KBM-7 (cell line): ENCODE data around the gene SLC27A1.
"Not testable (repeated sequence)": the region's sequence is repeated elsewhere in the genome, so short reads cannot be mapped to it uniquely, and the experiment has no call there.

Source experiments
- DNase-seq: peaks from one replicate; pipeline ENCODE4 v3.0.0-alpha.2; 2015
- in situ Hi-C: fragments of 300-500 bp; cut with MboI; formaldehyde crosslinking; loops from 2 replicates; pipeline ENCODE4 v1.14.3; 2020; ENCODE audit warnings: low sequenced_read_pairs, low pct_unique_long_range_greater_than_20kb, mixed read lengths

Gene SLC27A1

GRCh38 chr19:17482877-17483604 is 12.7 kb downstream of the SLC27A1 start:
- DNase-seq: no peak
- in situ Hi-C loops: no loop called here

- in situ Hi-C loops: no loop called here
Measured at GRCh38 chr19:17483605-17484002, 13.3 kb downstream of the SLC27A1 start.

GRCh38 chr19:17484520-17485185 is 14.3 kb downstream of the SLC27A1 start:
- no peak for DNase-seq
- in situ Hi-C loops: no loop called here

More at GRCh38 chr19:17483605-17484002, 13.3 kb downstream of the SLC27A1 start:
- no peak for DNase-seq

DNA sequence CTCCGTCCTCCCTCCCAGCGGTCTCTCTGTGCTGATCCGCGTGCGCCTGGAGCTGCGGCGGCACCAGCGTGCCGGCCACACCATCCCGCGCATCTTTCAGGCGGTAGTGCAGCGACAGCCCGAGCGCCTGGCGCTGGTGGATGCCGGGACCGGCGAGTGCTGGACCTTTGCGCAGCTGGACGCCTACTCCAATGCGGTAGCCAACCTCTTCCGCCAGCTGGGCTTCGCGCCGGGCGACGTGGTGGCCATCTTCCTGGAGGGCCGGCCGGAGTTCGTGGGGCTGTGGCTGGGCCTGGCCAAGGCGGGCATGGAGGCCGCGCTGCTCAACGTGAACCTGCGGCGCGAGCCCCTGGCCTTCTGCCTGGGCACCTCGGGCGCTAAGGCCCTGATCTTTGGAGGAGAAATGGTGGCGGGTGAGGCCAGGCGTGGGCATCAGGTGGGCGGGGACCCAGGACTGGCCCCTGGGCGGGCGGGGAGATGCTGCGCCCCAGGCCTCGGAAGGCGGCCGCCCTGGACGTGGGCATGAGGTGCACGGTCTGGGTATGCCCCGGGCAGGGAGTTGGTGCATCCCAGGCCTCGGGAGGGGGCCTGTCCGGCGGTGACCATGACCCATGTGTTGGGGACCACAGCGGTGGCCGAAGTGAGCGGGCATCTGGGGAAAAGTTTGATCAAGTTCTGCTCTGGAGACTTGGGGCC is 16.4 kb downstream of the SLC27A1 start:
- in situ Hi-C loops: no loop called here
- DNase-seq: no peak

- no peak for DNase-seq
- in situ Hi-C loops: no loop called here
Measured at GRCh38 chr19:17487284-17488121, 17.2 kb downstream of the SLC27A1 start.

DNA sequence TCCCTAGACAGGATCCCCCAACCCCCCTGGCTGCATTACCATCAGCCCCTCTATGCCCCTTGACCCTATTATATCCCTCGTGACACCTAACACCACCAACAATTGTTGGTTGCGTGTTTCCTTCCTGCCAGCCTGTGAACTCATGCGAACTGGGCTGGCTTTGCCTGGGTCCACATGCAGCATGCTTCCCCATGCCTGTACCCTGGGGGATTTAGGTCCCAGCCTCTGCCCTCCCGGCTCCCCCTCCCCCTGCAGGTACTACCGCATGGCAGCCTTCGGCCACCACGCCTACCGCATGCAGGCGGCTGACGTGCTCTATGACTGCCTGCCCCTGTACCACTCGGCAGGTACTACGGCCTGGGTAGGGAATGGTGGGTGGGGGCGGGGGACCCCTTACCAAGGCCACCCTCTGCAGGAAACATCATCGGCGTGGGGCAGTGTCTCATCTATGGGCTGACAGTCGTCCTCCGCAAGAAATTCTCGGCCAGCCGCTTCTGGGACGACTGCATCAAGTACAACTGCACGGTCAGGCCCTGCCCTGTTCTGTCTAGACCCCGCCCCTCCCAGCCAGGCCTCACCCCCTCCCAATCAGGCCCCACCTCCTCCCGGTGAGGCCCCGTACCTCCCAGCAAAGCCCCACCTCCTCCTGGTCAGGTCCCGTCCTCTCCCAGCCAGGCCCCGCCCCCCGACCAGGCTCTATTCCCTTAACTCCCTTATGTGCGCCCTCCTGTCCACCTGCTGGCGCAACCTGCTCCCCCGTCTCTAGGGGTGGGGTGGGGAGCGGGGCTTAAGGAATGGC is 18.5 kb downstream of the SLC27A1 start:
- DNase-seq: peak; percentile 87
- in situ Hi-C loops: no loop called here

- DNase-seq: no peak
- in situ Hi-C loops: no loop called here
Measured at GRCh38 chr19:17489392-17490030, 19.2 kb downstream of the SLC27A1 start.

- in situ Hi-C loops: no loop called here
- no peak for DNase-seq
Measured at GRCh38 chr19:17490411-17490810, 20.1 kb downstream of the SLC27A1 start.

DNA sequence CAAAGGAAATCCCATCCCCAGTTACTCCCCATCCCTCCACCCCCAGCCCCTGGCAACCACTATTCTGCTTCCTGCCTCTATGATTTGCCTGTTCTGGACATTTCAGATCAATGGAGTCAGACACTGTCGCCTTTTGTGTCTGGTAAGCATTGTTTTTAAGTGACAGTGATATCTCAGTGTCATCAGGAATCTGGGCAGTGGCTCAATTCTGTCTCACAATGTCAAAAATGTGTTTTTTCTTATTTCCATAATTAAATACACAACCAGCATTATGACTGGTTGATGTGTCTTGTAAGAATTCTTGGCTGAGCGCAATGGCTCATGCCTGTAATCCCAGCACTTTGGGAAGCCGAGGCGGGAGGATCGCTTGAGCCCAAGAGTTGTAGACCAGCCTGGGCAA is 21.0 kb downstream of the SLC27A1 start:
- no peak for DNase-seq
- in situ Hi-C loops: no loop called here

DNA sequence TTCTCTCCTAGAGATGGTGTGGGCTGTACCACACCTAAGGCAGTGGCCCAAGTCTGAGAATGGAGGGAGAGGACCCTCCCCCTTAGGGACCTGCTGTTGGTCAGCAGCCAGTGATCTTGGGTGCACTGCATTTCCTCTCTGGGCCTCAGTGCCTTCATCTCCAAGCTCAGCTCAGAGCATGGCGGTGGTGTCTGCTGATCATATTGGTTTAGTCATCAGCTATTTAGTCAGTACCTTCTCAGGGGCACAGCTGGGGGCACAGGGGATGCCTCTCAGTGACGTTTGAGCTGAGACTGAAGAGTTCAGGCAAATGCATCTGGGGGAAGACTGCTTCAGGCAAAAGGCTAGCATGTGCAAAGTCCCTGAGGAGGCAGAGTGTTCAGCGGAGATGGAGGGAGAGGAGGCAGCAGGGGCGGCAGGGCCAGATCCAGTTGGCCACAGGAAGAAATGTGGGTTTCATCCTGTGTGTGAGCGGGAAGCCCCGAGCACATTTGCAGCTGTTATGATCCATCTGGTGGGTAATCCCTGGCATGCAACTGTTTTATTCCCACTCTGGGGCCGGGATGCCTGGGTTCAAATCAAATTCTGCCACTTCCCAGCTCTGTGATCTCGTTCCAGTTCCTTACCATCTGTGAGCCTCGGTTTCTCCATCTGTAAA is 25.4 kb downstream of the SLC27A1 start:
- in situ Hi-C loops: no loop called here
- DNase-seq: no peak

GRCh38 chr19:17496337-17496997 is 26.1 kb downstream of the SLC27A1 start:
- in situ Hi-C loops: no loop called here
- DNase-seq: peak; percentile 93

GRCh38 chr19:17497149-17497798 is 26.9 kb downstream of the SLC27A1 start:
- in situ Hi-C loops: no loop called here
- DNase-seq: no peak

DNA sequence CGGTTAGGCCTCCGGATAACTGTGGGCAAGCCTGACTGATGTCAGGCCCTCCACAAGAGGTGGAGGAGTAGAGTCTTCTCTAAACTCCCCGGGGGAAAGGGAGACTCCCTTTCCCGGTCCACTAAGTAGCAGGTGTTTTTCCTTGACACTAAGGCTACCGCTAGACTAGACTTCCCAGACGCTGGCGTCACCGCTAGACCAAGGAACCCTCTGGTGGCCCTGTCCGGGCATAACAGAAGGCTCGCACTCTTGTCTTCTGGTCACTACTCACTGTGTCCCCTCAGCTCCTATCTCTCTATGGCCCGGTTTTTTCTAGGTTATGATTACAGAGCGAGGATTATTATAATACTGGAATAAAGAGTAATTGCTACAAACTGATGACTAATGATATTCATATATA is 28.7 kb downstream of the SLC27A1 start:
- in situ Hi-C loops: not testable (repeated sequence)
- DNase-seq: peak; percentile 43

DNA sequence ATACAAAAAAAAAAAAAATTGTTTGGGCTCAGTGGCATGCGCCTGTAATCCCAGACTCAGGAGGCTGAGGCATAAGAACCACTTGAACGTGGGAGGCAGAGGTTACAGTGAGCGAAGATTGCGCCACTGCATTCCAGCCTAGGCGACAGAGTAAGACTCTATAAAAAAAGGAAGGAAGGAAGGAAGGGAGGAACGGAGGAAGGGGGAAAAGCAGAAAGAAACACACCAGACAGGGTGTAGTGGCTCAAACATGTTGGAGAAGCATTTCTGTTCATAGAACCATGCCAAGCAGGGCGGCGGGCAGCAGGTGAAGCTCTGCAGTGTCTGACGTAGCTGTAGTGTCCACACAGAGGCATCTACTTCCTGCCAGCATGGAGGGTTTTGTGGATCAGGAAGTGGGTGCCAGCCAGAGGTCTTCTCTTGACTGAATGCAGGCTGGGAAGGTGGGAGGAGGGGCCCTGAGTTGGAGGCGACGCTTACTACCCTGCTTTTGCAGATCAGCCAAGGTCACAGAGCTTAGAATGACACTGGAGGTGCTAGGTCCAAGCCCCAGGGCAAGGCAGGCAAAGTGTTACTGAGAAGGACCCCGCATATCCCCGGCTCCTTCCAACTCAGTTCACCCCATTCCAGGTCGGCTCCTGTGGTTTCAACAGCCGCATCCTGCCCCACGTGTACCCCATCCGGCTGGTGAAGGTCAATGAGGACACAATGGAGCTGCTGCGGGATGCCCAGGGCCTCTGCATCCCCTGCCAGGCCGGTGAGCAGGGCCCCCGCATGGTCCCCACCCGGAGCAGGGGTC is 29.5 kb downstream of the SLC27A1 start:
- DNase-seq: peak; percentile 88
- in situ Hi-C loops: no loop called here

GRCh38 chr19:17500447-17501198 is 30.3 kb downstream of the SLC27A1 start:
- in situ Hi-C loops: no loop called here
- DNase-seq: no peak
